ENCODE results near the gene PIMREG.

PIMREG gene, protein sequence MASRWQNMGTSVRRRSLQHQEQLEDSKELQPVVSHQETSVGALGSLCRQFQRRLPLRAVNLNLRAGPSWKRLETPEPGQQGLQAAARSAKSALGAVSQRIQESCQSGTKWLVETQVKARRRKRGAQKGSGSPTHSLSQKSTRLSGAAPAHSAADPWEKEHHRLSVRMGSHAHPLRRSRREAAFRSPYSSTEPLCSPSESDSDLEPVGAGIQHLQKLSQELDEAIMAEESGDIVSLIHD

GRCh38 chr17:6443692-6444570, at the start of gene PIMREG:
TSS of gene PIMREG (plus strand) at chr17:6444455. CDS start at chr17:6445111, 656 bp downstream.
- no peak for DNase-seq (ENCODE audit: low spot score)

DNA sequence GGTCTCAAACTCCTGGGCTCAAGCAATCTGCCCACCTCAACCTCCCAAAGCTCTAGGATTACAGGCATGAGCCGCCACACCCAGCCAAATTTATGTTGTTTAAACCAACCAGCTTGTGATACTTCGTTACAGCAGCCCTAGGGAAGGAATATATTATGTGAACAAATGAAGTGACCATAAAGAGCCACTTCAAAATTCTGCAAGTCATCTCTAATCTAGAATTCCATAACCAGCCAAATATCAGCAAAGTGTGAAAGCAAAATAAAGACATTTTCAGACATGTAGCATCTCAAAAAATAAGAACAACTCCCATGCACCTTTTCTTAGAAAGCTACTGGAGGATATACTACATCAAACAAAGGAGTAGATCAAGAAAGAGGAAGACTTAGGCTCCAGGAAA, 45.3 kb upstream of the PIMREG start:
- DNase-seq (ENCODE audit: low spot score), result no peak

DNA sequence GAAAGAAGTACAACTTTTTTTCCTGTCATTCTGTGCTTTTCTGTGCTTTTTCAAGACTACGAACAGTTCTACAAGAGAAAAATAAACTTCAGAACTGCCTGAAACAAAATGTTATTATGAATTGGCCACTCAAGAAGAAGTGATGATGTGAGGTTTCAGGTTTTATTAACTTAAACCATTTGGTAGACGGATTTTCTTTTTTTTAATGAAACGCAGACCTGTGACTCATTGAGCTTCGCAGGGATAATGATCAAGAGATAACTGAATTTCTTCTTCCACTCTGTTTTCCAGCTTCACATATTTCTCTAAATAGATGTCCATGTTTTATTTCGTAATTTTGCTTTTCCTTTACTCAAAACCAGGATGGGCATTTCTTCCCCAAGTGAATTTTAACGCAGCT, 42.0 kb upstream of the PIMREG start:
- no peak for DNase-seq (ENCODE audit: low spot score)

GRCh38 chr17:6408276-6408675, 36.0 kb upstream of the PIMREG start:
- no peak for DNase-seq (ENCODE audit: low spot score)

- no peak for DNase-seq (ENCODE audit: low spot score)
Observed at GRCh38 chr17:6408735-6409134, 35.5 kb upstream of the PIMREG start.

DNA sequence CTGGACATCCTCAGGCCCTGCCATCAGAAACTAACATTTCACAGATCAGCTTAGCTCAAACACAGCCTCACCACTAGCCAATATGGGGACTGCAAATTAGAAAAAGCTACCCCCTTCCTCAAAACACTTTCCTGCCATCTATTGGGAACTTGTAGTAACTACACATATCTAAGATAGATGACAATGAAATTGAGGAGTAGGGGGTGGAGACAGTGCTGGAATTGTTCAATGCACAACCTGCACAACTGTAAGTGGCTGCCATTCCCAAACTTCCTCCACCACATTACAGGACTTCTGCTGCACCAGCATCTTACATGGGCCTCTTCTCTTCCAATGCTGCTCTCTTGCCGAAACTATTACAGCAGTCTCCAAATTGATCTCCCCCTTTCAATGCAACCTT, 31.2 kb upstream of the PIMREG start:
- DNase-seq (ENCODE audit: low spot score), result peak; percentile 57

DNA sequence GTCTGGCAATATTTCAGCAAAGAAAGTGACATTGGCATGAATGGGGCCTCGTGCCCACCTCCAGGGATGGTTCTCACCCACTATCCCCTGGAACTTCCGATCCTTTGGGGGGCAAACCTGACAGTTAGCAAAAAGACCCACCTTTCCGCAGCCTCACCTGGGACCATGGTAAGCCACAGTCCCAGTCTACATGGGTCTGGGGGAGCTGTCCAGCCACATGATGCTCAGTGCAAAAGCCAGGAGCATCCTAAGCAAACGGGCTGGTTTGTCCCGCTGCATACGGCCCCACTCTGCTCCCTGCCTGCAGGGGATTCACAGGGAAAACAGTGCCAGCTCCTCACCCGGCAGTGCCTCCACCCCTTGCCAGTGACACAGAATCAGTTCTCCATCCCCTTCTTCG, 28.6 kb upstream of the PIMREG start:
- DNase-seq (ENCODE audit: low spot score), result no peak

GRCh38 chr17:6420173-6420641, 24.0 kb upstream of the PIMREG start:
- no peak for DNase-seq (ENCODE audit: low spot score)

DNA sequence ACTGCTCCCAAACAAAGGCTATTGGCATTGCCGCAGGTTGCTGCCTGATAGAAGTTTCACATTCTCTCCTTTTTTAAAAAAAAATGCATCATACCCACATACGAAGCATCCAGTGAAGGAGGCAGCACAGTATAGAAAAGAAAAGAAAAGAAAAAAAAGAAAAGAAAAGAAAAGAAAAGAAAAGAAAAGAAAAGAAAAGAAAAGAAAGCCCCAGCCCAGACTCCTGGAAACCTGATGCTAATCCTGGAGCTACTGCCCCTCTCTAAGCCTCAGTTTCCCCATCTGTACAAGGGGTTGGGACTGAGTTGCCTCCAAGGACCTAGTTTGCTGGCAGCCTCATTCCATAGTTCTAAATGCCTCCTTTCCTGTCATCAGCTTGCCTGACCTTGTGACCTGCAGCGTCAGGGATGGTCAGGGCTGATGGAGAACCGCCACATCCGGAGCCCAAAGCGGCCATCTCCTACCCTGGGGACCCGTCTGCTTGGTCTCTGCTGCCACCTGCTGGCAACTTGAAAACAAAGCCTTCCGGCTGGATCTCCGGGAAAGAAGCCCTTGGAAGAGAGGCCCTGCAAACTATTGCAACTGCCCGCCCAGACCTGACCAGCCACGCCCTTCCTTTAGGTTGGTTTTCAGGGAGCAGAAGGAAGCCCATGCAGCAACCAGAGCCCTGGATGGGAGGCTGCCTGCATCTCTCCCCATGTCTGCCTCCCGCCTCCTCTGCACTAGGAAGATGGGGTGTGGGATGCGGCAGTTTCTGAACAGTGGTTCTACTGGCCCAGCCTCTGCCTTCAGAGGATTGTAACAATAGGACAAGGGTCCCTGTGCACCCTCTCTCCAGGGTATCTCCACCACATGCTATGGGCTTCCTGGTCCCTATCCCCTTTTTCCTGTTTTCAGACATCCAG, 22.3 kb upstream of the PIMREG start:
- DNase-seq (ENCODE audit: low spot score), result peak; percentile 55

- no peak for DNase-seq (ENCODE audit: low spot score)
Observed at GRCh38 chr17:6422654-6423241, 21.5 kb upstream of the PIMREG start.

- no peak for DNase-seq (ENCODE audit: low spot score)
Observed at GRCh38 chr17:6423931-6424330, 20.3 kb upstream of the PIMREG start.

DNA sequence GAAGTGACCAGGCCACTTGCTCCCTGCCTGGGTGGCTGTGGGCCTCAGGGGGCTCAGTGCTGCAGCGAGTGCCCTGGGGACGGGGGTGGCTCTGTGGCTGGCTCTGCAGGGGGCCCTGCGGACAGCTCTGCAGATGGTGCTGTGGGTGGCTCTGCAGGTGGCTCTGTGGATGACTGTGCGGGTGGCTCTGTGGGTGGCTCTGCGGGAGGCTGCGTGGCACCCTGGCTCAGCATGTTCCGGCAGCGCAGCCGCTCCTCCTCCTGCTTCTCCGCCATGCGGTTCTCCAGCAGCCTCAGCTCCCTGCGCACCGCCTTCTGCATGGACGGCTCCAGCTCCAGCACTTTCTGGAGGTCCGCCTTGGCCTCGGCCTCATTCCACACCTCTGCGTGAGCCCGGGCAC, 18.8 kb upstream of the PIMREG start:
- DNase-seq (ENCODE audit: low spot score), result no peak

DNA sequence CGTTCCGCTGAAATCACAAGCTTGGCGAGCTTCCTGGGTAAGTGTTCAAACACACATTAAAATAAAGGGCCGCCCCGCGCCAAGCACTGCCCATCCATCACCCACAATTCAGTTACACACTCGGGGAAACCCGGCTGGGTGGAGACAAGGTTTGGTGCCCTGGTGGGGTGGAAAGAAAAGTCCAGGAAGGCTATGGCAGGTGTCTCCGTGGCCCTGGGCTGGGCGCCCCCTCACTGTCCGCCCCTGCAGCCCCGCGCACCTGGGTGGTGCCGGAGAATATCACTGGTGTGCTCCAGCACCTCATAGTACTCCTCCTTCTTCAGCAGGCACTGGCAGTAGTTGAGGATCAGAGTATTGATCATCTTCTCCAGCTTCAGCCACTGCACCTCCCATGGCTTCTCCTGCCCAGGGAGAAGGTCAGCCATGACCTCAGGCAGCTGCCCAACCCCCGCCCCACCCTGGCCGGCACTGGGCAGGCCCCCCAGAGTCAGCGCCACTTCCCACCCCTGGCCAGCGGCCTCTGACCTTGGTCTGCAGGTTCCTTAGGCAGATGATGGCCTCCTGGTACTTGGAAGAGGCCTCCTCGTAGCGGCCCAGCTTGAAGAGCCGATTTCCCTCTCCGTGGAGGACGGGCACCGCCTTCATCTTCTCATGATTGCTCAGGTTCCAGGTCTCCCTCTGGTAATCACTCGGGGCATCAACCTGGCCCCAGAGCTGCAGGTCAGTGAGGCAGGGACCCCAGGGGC, 17.7 kb upstream of the PIMREG start:
- DNase-seq (ENCODE audit: low spot score), result no peak

DNA sequence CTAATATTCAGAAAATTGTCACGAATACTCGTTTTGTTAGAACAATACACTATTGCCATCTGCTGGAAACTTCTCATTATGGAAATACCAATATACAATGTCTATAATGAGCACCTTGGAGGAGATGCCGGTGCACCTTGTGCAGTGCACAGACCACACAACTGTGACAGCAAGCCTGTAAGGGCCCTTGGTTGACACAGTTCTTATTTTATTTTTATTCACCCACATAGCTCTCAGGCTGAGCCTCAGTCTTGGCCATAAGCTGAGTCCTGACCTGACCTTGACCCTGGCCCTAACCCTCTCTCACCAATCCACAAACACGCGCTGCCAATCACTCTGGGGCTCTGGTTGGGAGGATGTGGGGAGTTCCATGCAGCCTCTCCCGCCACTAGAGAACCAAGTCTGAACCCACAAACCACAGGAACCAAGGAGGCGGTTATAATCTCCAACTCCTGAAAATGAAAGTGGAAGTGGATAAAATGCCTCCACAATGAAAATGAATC, 16.9 kb upstream of the PIMREG start:
- peak; percentile 5 for DNase-seq (ENCODE audit: low spot score)

DNA sequence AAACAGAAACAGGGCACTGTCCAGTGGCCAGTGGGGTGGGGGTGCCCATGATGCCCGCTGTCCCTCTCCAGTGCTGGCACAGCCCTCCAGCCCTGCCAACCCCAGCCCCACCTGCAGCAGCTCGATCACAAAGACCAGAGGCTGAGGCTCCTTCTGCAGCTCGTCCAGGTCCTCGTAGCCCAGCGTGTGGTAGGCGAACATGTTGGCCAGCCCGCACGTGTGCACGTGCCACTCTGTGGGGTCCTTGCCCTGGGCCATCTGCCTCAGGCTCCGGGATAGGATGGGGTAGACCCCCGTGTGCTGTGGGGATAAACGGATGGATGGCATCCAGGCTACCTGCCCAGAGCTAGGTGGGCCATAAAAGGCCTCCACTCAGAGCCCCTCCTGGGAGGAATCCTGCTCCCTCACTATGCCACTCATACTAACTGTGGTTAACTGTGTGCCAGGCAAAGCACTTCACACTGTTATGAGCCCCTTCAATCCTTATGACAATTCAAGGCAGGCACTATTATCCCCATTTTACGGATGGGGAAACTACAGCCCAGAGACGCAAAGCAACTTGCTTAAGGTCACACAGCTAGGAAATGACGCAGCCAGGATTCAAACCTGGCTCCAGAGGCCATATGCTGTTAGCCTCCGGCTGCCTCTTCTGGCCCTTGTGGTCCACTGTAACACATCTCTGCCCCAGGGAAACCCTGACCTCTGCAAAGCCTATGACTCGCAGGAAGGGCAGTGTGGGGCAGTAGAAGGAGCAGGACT, 15.9 kb upstream of the PIMREG start:
- no peak for DNase-seq (ENCODE audit: low spot score)

- DNase-seq (ENCODE audit: low spot score), result no peak
Observed at GRCh38 chr17:6429266-6429665, 15.0 kb upstream of the PIMREG start.

DNA sequence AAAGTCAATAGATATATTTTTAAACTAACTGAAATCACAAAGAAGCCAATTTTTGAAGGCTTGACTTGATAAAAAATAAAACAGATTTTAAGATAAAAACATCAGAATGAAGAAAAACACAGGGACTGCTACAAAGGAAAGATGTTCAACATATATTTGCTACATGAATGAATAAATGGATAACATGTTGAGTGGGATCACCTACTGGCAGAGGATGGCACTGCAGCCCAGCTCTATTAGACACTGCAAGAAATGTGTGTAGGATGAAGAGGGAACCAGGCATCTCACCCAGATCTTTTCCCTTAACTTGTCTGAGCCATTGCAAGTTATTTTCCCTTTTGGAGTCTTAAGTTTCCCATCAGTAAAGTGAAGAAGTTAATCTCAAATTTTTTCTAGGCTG, 13.5 kb upstream of the PIMREG start:
- DNase-seq (ENCODE audit: low spot score), result no peak

- no peak for DNase-seq (ENCODE audit: low spot score)
Observed at GRCh38 chr17:6435051-6435450, 9.2 kb upstream of the PIMREG start, which contains the start of gene AIPL1. TSS of gene AIPL1 (minus strand) at chr17:6435121. CDS start at chr17:6435104, 17 bp downstream.

GRCh38 chr17:6435968-6436367, 8.3 kb upstream of the PIMREG start:
- peak; percentile 47 for DNase-seq (ENCODE audit: low spot score)

- DNase-seq (ENCODE audit: low spot score), result no peak
Observed at GRCh38 chr17:6437466-6437865, 6.8 kb upstream of the PIMREG start.

Data from NAMALWA (cell line).